Effector CD8-positive, alpha-beta T cell (primary cell): ENCODE results near the gene INTS15.
"Not testable (repeated sequence)": the region's sequence is repeated elsewhere in the genome, so short reads cannot be mapped to it uniquely, and the experiment has no call there.

Experiments
- DNase-seq: peaks from one replicate; lab custom pipeline; 2025; lab: John Stamatoyannopoulos, UW

Gene INTS15

GRCh38 chr7:6576867-6577368 is 12.9 kb upstream of the INTS15 start:
- not testable (repeated sequence) for DNase-seq

- DNase-seq: peak; percentile 77
These were observed 12.3 kb upstream of the INTS15 start, which contains the start of gene ZDHHC4 for GRCh38 chr7:6577369-6578113. ZDHHC4 (plus strand) TSS chr7:6577454; CDS start chr7:6580562, 3,108 bp downstream.

- DNase-seq: no peak
These were observed 11.4 kb upstream of the INTS15 start for GRCh38 chr7:6578114-6579084.

- no peak for DNase-seq
These were observed 10.4 kb upstream of the INTS15 start for GRCh38 chr7:6579446-6579845.

- DNase-seq: not testable (repeated sequence)
These were observed 3.9 kb upstream of the INTS15 start for GRCh38 chr7:6585746-6586432.

- no peak for DNase-seq
These were observed 1.3 kb upstream of the INTS15 start for GRCh38 chr7:6588566-6588965.

GRCh38 chr7:6589151-6589828 is 531 bp upstream of the INTS15 start:
- no peak for DNase-seq

- DNase-seq: no peak
These were observed 857 bp downstream of the INTS15 start for GRCh38 chr7:6590645-6591110.

GRCh38 chr7:6600093-6600492 is 10.3 kb downstream of the INTS15 start:
- DNase-seq: no peak

GRCh38 chr7:6604458-6604857 is 14.6 kb downstream of the INTS15 start:
- no peak for DNase-seq

GRCh38 chr7:6606866-6607583 is 17.2 kb downstream of the INTS15 start:
- no peak for DNase-seq

- DNase-seq: no peak
These were observed 17.8 kb downstream of the INTS15 start for GRCh38 chr7:6607651-6608051.

GRCh38 chr7:6608081-6608480 is 18.3 kb downstream of the INTS15 start:
- DNase-seq: no peak

GRCh38 chr7:6608794-6609193 is 19.0 kb downstream of the INTS15 start:
- DNase-seq: no peak

- DNase-seq: no peak
These were observed 23.0 kb downstream of the INTS15 start for GRCh38 chr7:6612819-6613218.

- DNase-seq: no peak
These were observed 23.9 kb downstream of the INTS15 start for GRCh38 chr7:6613706-6614105.

GRCh38 chr7:6614953-6615722 is 25.3 kb downstream of the INTS15 start, which contains the start of gene ZNF853:
ZNF853 (plus strand) TSS chr7:6615610; CDS start chr7:6616175, 565 bp downstream.
- no peak for DNase-seq

GRCh38 chr7:6615723-6616555 is 26.1 kb downstream of the INTS15 start:
- no peak for DNase-seq
